ENCODE results near the gene GALNT9. TPM values are rescaled to one million over a fixed set of nuclear protein-coding genes. Genes with fewer than 3 reads are reported as not detected.

Gene GALNT9
- total RNA-seq, 4 donors from 2014 or later, result 0.13 TPM; not detected in 3

GRCh38 chr12:132218527-132218875, 110.9 kb downstream of the GALNT9 start:
- 40 to 64% methylated on average over 14 of the region's 14 CpGs for WGBS, 2 donors
- no peak overlapping the region for H3K4me3 ChIP-seq (ENCODE audit: low read depth, poor library complexity, severe bottlenecking)
- intact Hi-C loops (cut with DNase I; ENCODE audit: low total_unique reads), result no loop called here
- no peak for DNase-seq (ENCODE audit: low spot score in 2 of 2)
- TF ChIP-seq POLR2A (IDR thresholded peaks at IDR 0.05) (no peak), CTCF (IDR thresholded peaks at IDR 0.05) (no peak)

- no peak for TF ChIP-seq POLR2A (IDR thresholded peaks at IDR 0.05)
- TF ChIP-seq CTCF (IDR thresholded peaks at IDR 0.05), result no peak
- intact Hi-C loops (cut with DNase I; ENCODE audit: low total_unique reads), result no loop called here
- WGBS, 2 donors, result 55% methylated on average over 7 of the region's 7 CpGs
- H3K4me3 ChIP-seq (ENCODE audit: low read depth, poor library complexity, severe bottlenecking), result no peak overlapping the region
- DNase-seq (ENCODE audit: low spot score in 2 of 2), result no peak
These were observed 111.4 kb downstream of the GALNT9 start for GRCh38 chr12:132217800-132218526.

- WGBS, 2 donors, result 86 to 97% methylated on average over 1 of the region's 1 CpG
- no peak for TF ChIP-seq POLR2A (IDR thresholded peaks at IDR 0.05)
- no peak for TF ChIP-seq CTCF (IDR thresholded peaks at IDR 0.05)
- intact Hi-C loops (cut with DNase I; ENCODE audit: low total_unique reads), result no loop called here
- DNase-seq (ENCODE audit: low spot score in 2 of 2), result no peak
- no peak overlapping the region for H3K4me3 ChIP-seq (ENCODE audit: low read depth, poor library complexity, severe bottlenecking)
These were observed 112.0 kb downstream of the GALNT9 start for GRCh38 chr12:132217371-132217770.

GRCh38 chr12:132216354-132216987, 112.9 kb downstream of the GALNT9 start:
- intact Hi-C loops (cut with DNase I; ENCODE audit: low total_unique reads), result no loop called here
- WGBS, 2 donors, result 72 to 74% methylated on average over 21 of the region's 21 CpGs
- no peak for DNase-seq (ENCODE audit: low spot score in 2 of 2)
- TF ChIP-seq POLR2A (IDR thresholded peaks at IDR 0.05), result no peak
- TF ChIP-seq CTCF (IDR thresholded peaks at IDR 0.05), result no peak
- H3K4me3 ChIP-seq (ENCODE audit: low read depth, poor library complexity, severe bottlenecking), result no peak overlapping the region

GRCh38 chr12:132215299-132215989, 113.9 kb downstream of the GALNT9 start:
- WGBS, 2 donors, result 43 to 71% methylated on average over 9 to 27 of the region's 28 CpGs
- intact Hi-C loops (cut with DNase I; ENCODE audit: low total_unique reads), result no loop called here
- no peak for TF ChIP-seq POLR2A (IDR thresholded peaks at IDR 0.05)
- TF ChIP-seq CTCF (IDR thresholded peaks at IDR 0.05), result no peak
- no peak for DNase-seq (ENCODE audit: low spot score in 2 of 2)
- H3K4me3 ChIP-seq (ENCODE audit: low read depth, poor library complexity, severe bottlenecking), result no peak overlapping the region

Measured in lower leg skin (tissue), 4 donors.